Measurements from ENCODE around the gene ULK4. TPM values are rescaled to one million over a fixed set of nuclear protein-coding genes. Genes with fewer than 3 reads are reported as not detected.

ULK4 gene
- total RNA-seq, 2 donors from 2014 or later, result 11.1 to 17.9 TPM

DNA sequence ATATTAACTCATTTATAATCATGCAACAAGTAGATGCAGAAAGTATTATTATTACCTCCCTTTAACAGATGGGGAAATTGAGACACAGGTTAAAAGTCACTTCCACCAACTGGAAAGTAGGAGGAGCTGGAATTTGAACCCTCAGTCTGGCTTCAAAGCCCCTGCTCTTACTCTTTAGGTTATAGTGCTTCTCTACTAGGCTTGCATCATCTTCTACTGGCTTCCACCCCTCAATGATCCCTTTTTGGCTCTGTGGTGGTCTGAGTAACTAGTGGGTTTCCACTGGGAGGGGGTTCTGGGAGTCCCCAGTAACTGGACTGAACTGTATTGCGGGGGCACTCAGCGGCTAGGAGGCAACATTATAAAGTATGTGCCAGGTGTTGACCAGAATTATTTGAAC, 671.6 kb downstream of the ULK4 start:
- no peak overlapping the region for H3K4me3 ChIP-seq (ENCODE audit: low read length)

GRCh38 chr3:41288785-41289184, 673.1 kb downstream of the ULK4 start:
- Histone ChIP-seq H3K4me3 (ENCODE audit: low read length) (no peak overlapping the region), H3K27ac (ENCODE audit: low read depth, low read length) (no peak overlapping the region), H3K4me1 (ENCODE audit: control insufficient read depth, insufficient read depth, low read length) (no peaks in the 10 kb centered on the region), H3K9ac (ENCODE audit: extremely low read depth, low read length, poor library complexity, severe bottlenecking) (no peak overlapping the region), H3K27me3 (ENCODE audit: control insufficient read depth, insufficient read depth, low read length, poor library complexity, severe bottlenecking) (no peaks in the 10 kb centered on the region), H3K9me3 (ENCODE audit: control insufficient read depth, low read length) (no peaks in the 10 kb centered on the region), H3K36me3 (ENCODE audit: control insufficient read depth, insufficient read depth, low read length) (no peaks in the 10 kb centered on the region)
- no peak for DNase-seq
- peak; percentile 55 for TF ChIP-seq CTCF (conservative IDR thresholded peaks at IDR 0.05)
- no peak overlapping the region for H3K4me3 Mint-ChIP-seq
- no peaks in the 10 kb centered on the region for H3K36me3 Mint-ChIP-seq (ENCODE audit: low read depth)
- H3K27me3 Mint-ChIP-seq (ENCODE audit: insufficient read depth), result no peaks in the 10 kb centered on the region
- H3K4me1 Mint-ChIP-seq, result peaks cover 28% of the 10 kb centered on the region
- 89 to 93% methylated on average over 4 to 8 of the region's 8 CpGs for WGBS, 2 experiments (ENCODE audit: insufficient coverage in 1 of 2, insufficient read length in 1 of 2)
- H3K9me3 Mint-ChIP-seq, result peaks cover 15% of the 10 kb centered on the region
- H3K27ac Mint-ChIP-seq, result no peak overlapping the region

More for the DNA sequence above, 671.6 kb downstream of the ULK4 start:
- Histone ChIP-seq H3K4me1 (ENCODE audit: control insufficient read depth, insufficient read depth, low read length) (no peaks in the 10 kb centered on the region), H3K9me3 (ENCODE audit: control insufficient read depth, low read length) (no peaks in the 10 kb centered on the region), H3K36me3 (ENCODE audit: control insufficient read depth, insufficient read depth, low read length) (no peaks in the 10 kb centered on the region), H3K27me3 (ENCODE audit: control insufficient read depth, insufficient read depth, low read length, poor library complexity, severe bottlenecking) (no peaks in the 10 kb centered on the region), H3K9ac (ENCODE audit: extremely low read depth, low read length, poor library complexity, severe bottlenecking) (no peak overlapping the region), H3K27ac (ENCODE audit: low read depth, low read length) (no peak overlapping the region)
- Mint-ChIP-seq H3K27ac (no peak overlapping the region), H3K9me3 (peaks cover 3% of the 10 kb centered on the region), H3K4me1 (peaks cover 28% of the 10 kb centered on the region), H3K27me3 (ENCODE audit: insufficient read depth) (no peaks in the 10 kb centered on the region), H3K36me3 (ENCODE audit: low read depth) (no peaks in the 10 kb centered on the region), H3K4me3 (no peak overlapping the region)
- WGBS, 2 experiments (ENCODE audit: insufficient coverage in 1 of 2, insufficient read length in 1 of 2), result 97 to 100% methylated on average over 2 of the region's 2 CpGs
- no peak for TF ChIP-seq CTCF (conservative IDR thresholded peaks at IDR 0.05)
- DNase-seq, result no peak

DNA sequence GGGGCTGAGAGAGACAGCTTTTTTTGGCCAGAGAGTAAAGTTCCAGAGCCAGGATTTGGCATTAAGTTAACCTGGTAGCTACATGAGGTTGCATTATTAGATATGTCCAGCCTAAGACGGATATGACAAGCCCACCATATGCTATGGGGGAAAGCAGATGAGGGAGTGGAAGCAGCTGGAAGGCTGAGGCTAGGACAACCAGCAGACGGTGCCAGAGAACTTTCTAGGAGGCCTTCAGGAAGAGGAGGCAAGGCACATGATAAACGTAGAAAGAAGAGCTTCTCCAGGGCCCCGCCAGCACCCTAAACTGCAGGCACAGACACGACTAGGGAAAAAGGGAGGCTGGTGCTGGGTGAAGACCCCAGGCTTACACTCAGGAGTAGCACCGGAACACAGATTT, 675.6 kb downstream of the ULK4 start:
- peaks cover 23% of the 10 kb centered on the region for H3K4me1 Mint-ChIP-seq
- Histone ChIP-seq H3K9me3 (ENCODE audit: control insufficient read depth, low read length) (no peaks in the 10 kb centered on the region), H3K4me1 (ENCODE audit: control insufficient read depth, insufficient read depth, low read length) (no peaks in the 10 kb centered on the region), H3K27ac (ENCODE audit: low read depth, low read length) (no peak overlapping the region), H3K9ac (ENCODE audit: extremely low read depth, low read length, poor library complexity, severe bottlenecking) (no peak overlapping the region), H3K36me3 (ENCODE audit: control insufficient read depth, insufficient read depth, low read length) (no peaks in the 10 kb centered on the region), H3K27me3 (ENCODE audit: control insufficient read depth, insufficient read depth, low read length, poor library complexity, severe bottlenecking) (no peaks in the 10 kb centered on the region), H3K4me3 (ENCODE audit: low read length) (no peak overlapping the region)
- no peak overlapping the region for H3K27ac Mint-ChIP-seq
- WGBS, 2 experiments (ENCODE audit: insufficient coverage in 1 of 2, insufficient read length in 1 of 2), result 60 to 67% methylated on average over 5 to 6 of the region's 6 CpGs
- peak; percentile 51 for TF ChIP-seq CTCF (conservative IDR thresholded peaks at IDR 0.05)
- H3K27me3 Mint-ChIP-seq (ENCODE audit: insufficient read depth), result no peaks in the 10 kb centered on the region
- H3K9me3 Mint-ChIP-seq, result peaks cover 29% of the 10 kb centered on the region
- H3K4me3 Mint-ChIP-seq, result no peak overlapping the region
- no peaks in the 10 kb centered on the region for H3K36me3 Mint-ChIP-seq (ENCODE audit: low read depth)
- DNase-seq, result no peak

Measured in endodermal cell (in vitro differentiated cells).